Right lobe of liver (tissue), 6 donors: ENCODE data around the gene AK9. TPM values are rescaled to one million over a fixed set of nuclear protein-coding genes. Genes with fewer than 3 reads are reported as not detected.
"Not testable (repeated sequence)": the region's sequence is repeated elsewhere in the genome, so short reads cannot be mapped to it uniquely, and the experiment has no call there.

Experiments
- ATAC-seq, 4 donors: fragments of 200-7000 bp; cut with Tn5 transposase; one replicate each; pipeline ENCODE4 v1.9.1; 2020; ENCODE audit warnings: mild to moderate bottlenecking in 4 of 4, moderate library complexity in 4 of 4
- DNase-seq, 3 donors: peaks; one replicate each; pipeline ENCODE4 v3.0.0-alpha.2; 2020
- H3K27ac ChIP-seq, 3 donors: fragments of 200-600 bp; one replicate each; pipeline ENCODE4 v1.8.0; 2022
- H3K27me3 ChIP-seq, 2 donors: fragments of 200-600 bp; one replicate each; pipeline ENCODE4 v1.8.0; 2022
- H3K36me3 ChIP-seq, 4 donors: fragments of 200-600 bp; sonication (generic) in 1 of 4; one replicate each; pipeline versions ENCODE4 v1.5.1 to v1.8.0; 2017 to 2022; ENCODE audit warnings: control low read depth in 1 of 4
- H3K4me1 ChIP-seq, 4 donors: fragments of 200-600 bp; sonication (generic) in 1 of 4; one replicate each; pipeline versions ENCODE4 v1.5.1 to v1.8.0; 2017 to 2022; ENCODE audit warnings: control low read depth in 1 of 4
- H3K4me3 ChIP-seq, 3 donors: fragments of 200-600 bp; one replicate each; pipeline ENCODE4 v1.8.0; 2022
- H3K9me3 ChIP-seq, 4 donors: fragments of 200-600 bp; sonication (generic) in 1 of 4; one replicate each; pipeline versions ENCODE4 v1.5.1 to v1.8.0; 2017 to 2022; ENCODE audit warnings: control low read depth in 1 of 4
- POLR2A ChIP-seq: fragments of 450-650 bp; IDR thresholded peaks from one replicate; pipeline ENCODE4 v1.6.1; 2017; ENCODE audit warnings: antibody characterized with exemption, mild to moderate bottlenecking
- WGBS: methylation state at CpG from one replicate; pipeline ENCODE4 v1.1.6; 2018; ENCODE audit warnings: low coverage, low lambda C conversion rate; ENCODE audit not compliant: insufficient coverage; ENCODE audit errors: missing lambda C conversion rate; 5-methylcytosine and 5-hydroxymethylcytosine counted together
- intact Hi-C, 2 donors: fragments of 100-400 bp; cut with DNase I; formaldehyde crosslinking; loops; one replicate each; pipeline versions ENCODE4 v1.11.2 to v1.14.1; 2022
- total RNA-seq, 6 experiments: library from RNA; depleted of rRNA in 2 of 6; stranded (reverse); fragments of >200 nt in 2 of 6; fragmentation: NEBNext Ultra II Directional in 3 of 6; extraction: Animal tissue kit (Norgen Biotek cat#: 25700) in 3 of 6; gene quantifications; one replicate each; pipeline versions ENCODE4 v1.1.0 to v1.2.4, GENCODE V29; 2016 to 2023
- TF ChIP-seq, protein P1 (sequence below), 4 donors: fragments of 200-600 bp in 3 of 4; fragments of 450-650 bp in 1 of 4; IDR thresholded peaks; one replicate each; pipeline versions ENCODE4 v1.5.1 to v1.8.0; 2016 to 2022; ENCODE audit warnings: antibody characterized with exemption in 4 of 4, mild to moderate bottlenecking in 2 of 4
- donor health status: DM: no; HTN: yes; CAD: no.
- donor health status: DM: no; HTN: no; CAD: no.
- donor health status: DM: no; HTN: no; CAD: no.
- donor health status: DM: no; HTN: yes; CAD: no.
- donor health status: DM: no; HTN: yes; CAD: no.

The AK9 gene
- total RNA-seq, 6 experiments from 2014 or later, result 1.5 to 3.9 (median 2.5) TPM

DNA sequence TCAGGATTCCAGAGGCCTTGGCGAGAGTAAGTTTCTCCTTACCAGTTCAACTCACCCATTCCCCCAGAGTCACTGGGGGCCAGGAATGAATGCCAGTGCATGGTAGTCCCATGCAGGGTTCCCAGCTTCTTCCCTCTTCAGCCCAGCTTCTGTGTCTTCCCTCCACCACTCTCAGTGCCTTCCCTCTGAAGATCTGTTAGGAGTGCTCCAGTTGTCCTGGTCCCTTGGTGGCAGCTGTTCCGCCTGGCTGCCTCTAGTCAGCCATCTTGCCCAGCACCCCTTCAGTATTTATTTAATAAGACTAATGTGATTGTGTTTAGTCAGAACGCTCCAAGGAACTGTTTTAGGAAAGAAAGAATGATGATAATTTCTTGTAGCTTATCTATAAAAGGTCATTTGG is 23.2 kb upstream of the AK9 start:
- Histone ChIP-seq H3K27ac (no peak overlapping the region), H3K4me1 (no peaks in the 10 kb centered on the region), H3K36me3 (no peaks in the 10 kb centered on the region), H3K27me3 (no peaks in the 10 kb centered on the region), H3K4me3 (no peak overlapping the region), H3K9me3 (no peaks in the 10 kb centered on the region)
- intact Hi-C loops, result no loop called here
- DNase-seq, result no peak
- TF ChIP-seq, protein P1, sequence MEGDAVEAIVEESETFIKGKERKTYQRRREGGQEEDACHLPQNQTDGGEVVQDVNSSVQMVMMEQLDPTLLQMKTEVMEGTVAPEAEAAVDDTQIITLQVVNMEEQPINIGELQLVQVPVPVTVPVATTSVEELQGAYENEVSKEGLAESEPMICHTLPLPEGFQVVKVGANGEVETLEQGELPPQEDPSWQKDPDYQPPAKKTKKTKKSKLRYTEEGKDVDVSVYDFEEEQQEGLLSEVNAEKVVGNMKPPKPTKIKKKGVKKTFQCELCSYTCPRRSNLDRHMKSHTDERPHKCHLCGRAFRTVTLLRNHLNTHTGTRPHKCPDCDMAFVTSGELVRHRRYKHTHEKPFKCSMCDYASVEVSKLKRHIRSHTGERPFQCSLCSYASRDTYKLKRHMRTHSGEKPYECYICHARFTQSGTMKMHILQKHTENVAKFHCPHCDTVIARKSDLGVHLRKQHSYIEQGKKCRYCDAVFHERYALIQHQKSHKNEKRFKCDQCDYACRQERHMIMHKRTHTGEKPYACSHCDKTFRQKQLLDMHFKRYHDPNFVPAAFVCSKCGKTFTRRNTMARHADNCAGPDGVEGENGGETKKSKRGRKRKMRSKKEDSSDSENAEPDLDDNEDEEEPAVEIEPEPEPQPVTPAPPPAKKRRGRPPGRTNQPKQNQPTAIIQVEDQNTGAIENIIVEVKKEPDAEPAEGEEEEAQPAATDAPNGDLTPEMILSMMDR (IDR thresholded peaks at IDR 0.05), result no peak
- no peak for TF ChIP-seq POLR2A
- no peak for ATAC-seq
- 65% methylated on average over 1 of the region's 3 CpGs for WGBS

DNA sequence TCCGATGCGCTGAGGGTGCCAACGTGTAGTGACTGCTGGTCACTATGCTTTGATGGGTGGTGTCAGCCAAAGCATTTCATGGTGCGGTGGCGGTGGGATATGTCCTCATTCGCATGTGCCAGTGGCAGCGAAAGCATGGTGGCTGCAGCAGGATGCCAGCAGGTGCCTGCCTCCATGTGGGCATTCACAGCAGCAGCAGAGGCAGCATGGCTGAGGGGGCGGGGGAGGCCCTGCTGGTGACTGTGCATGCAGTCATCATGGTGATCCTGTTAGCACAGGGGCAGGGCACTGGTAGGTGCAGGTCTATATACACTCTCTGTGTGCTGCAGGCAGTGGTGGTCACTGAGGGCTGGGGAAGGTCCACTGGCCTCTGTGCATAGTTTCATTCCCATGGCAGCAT is 22.1 kb upstream of the AK9 start:
- ATAC-seq, result peak in 1 of 4 donors; percentile 20

DNA sequence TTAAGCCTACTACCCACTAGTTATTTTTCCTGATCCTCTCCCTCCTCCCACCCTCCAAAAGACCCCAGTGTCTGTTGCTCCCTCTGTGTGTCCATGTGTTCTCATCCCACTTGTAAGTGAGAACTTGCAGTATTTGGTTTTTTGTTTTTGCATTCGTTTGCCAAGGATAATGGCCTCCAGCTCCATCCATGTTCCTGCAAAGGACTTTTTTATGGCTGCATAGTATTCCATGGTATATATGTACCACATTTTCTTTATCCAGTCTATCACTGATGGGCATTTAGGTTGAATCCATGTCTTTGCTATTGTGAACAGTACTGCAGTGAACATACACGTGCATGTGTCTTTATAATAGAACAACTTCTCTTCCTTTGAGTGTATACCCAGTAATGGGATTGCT is 17.1 kb upstream of the AK9 start:
- 88% methylated on average over 2 of the region's 2 CpGs for WGBS
- not testable (repeated sequence) for H3K4me3 ChIP-seq, ATAC-seq, H3K36me3 ChIP-seq, H3K27ac ChIP-seq, H3K27me3 ChIP-seq, H3K9me3 ChIP-seq, H3K4me1 ChIP-seq, DNase-seq
- intact Hi-C loops, result loop anchor here in 1 of 2 donors (5.0 kb wide), 1 partner anchor 334 kb away; no protein-coding TSS in a partner anchor

More for the DNA sequence above, 22.1 kb upstream of the AK9 start:
- no peak for DNase-seq
- H3K27ac ChIP-seq, result no peak overlapping the region
- H3K36me3 ChIP-seq, result no peaks in the 10 kb centered on the region
- TF ChIP-seq POLR2A, result no peak
- TF ChIP-seq, protein P1 (IDR thresholded peaks at IDR 0.05), result no peak
- H3K4me3 ChIP-seq, result no peak overlapping the region
- H3K4me1 ChIP-seq, result no peaks in the 10 kb centered on the region
- WGBS, result 100% methylated on average over 3 of the region's 8 CpGs
- intact Hi-C loops, result no loop called here
- no peaks in the 10 kb centered on the region for H3K9me3 ChIP-seq
- H3K27me3 ChIP-seq, result no peaks in the 10 kb centered on the region

DNA sequence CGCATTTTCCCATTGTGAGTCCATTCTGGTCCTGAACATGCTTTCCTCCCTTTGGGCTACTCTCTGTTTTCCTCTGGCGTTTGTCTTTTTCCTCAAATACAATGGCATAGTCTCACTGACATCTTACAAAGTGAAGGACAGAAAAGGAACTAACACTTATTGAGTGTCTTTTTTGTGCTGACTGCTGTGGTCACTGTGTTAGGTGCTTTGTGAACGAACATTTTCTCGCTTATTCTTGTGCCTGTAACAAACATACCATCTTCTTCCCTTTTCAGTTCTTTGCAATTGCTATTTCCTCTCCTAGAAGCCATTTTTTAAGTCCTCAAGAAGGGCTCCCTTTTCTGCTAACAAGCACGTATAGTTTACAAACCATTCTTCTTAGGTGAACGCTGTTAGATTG is 15.5 kb upstream of the AK9 start:
- H3K27ac ChIP-seq, result no peak overlapping the region
- no peaks in the 10 kb centered on the region for H3K36me3 ChIP-seq
- intact Hi-C loops, result loop anchor here in 1 of 2 donors (5.0 kb wide), 1 partner anchor 336 kb away; no protein-coding TSS in a partner anchor
- DNase-seq (no peak), ATAC-seq (no peak)
- H3K27me3 ChIP-seq, result no peaks in the 10 kb centered on the region
- WGBS, result 36% methylated on average over 5 of the region's 6 CpGs
- no peak overlapping the region for H3K4me3 ChIP-seq
- no peaks in the 10 kb centered on the region for H3K4me1 ChIP-seq
- H3K9me3 ChIP-seq, result no peaks in the 10 kb centered on the region
- no peak for TF ChIP-seq POLR2A
- TF ChIP-seq, protein P1 (IDR thresholded peaks at IDR 0.05), result no peak

DNA sequence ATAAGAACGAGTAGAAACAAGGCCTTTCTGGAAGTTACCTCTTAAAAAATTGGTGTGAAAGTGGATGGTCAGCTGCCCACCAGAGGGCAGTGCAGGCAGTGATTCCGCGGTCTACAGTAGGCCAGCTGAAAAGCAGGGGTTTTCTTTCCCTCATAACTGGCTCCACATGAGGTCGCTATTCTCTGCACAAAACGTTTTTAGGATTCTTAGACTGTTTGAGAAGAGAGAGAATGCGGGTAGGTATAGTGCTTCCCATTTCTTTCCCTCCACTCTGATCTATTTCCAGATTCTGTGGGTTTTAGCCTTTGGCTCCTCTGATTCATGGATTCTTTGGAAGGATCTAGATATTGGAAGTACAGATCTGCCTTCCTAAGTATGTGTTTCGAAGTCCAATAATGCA is 14.3 kb upstream of the AK9 start:
- Histone ChIP-seq H3K4me3 (no peak overlapping the region), H3K27ac (no peak overlapping the region), H3K9me3 (no peaks in the 10 kb centered on the region), H3K36me3 (no peaks in the 10 kb centered on the region), H3K27me3 (no peaks in the 10 kb centered on the region), H3K4me1 (no peaks in the 10 kb centered on the region)
- WGBS, result 15% methylated on average over 7 of the region's 7 CpGs
- TF ChIP-seq, protein P1 (IDR thresholded peaks at IDR 0.05), result peak; percentile 97 to 100 (median 98)
- TF ChIP-seq POLR2A, result no peak
- ATAC-seq, result peak; percentile 99
- DNase-seq, result peak; percentile 76 to 83 (median 77)
- intact Hi-C loops, result loop anchor here in 1 of 2 donors (5.0 kb wide), 1 partner anchor 337 kb away; no protein-coding TSS in a partner anchor
